ENCODE results near the gene FADS2.

FADS2 gene

GRCh38 chr11:61781585-61781984 lies 46.5 kb upstream of the FADS2 start:
- H3K4me3 ChIP-seq (ENCODE audit: low read depth, low read length) = no peak overlapping the region
- H3K27me3 ChIP-seq (ENCODE audit: insufficient read depth, low read depth, severe bottlenecking) = no peaks in the 10 kb centered on the region
- H3K9me3 ChIP-seq (ENCODE audit: severe bottlenecking) = no peaks in the 10 kb centered on the region
- DNase-seq = no peak
- no peak for TF ChIP-seq CTCF (IDR thresholded peaks at IDR 0.05; ENCODE audit: low read depth, low read length)
- peak overlapping the region; percentile 57 for H3K27ac ChIP-seq
- peaks cover 17% of the 10 kb centered on the region for H3K36me3 ChIP-seq

GRCh38 chr11:61782299-61782698 lies 45.8 kb upstream of the FADS2 start:
- DNase-seq = no peak
- Histone ChIP-seq H3K36me3 (peaks cover 24% of the 10 kb centered on the region), H3K27ac (no peak overlapping the region), H3K9me3 (ENCODE audit: severe bottlenecking) (no peaks in the 10 kb centered on the region), H3K4me3 (ENCODE audit: low read depth, low read length) (no peak overlapping the region), H3K27me3 (ENCODE audit: insufficient read depth, low read depth, severe bottlenecking) (no peaks in the 10 kb centered on the region)
- no peak for TF ChIP-seq CTCF (IDR thresholded peaks at IDR 0.05; ENCODE audit: low read depth, low read length)

GRCh38 chr11:61782841-61783240 lies 45.3 kb upstream of the FADS2 start:
- Histone ChIP-seq H3K9me3 (ENCODE audit: severe bottlenecking) (no peaks in the 10 kb centered on the region), H3K27ac (no peak overlapping the region), H3K4me3 (ENCODE audit: low read depth, low read length) (no peak overlapping the region), H3K36me3 (peaks cover 29% of the 10 kb centered on the region), H3K27me3 (ENCODE audit: insufficient read depth, low read depth, severe bottlenecking) (no peaks in the 10 kb centered on the region)
- TF ChIP-seq CTCF (IDR thresholded peaks at IDR 0.05; ENCODE audit: low read depth, low read length) = no peak
- no peak for DNase-seq

GRCh38 chr11:61783717-61784505 lies 44.2 kb upstream of the FADS2 start:
- Histone ChIP-seq H3K27ac (no peak overlapping the region), H3K36me3 (peaks cover 38% of the 10 kb centered on the region), H3K4me3 (ENCODE audit: low read depth, low read length) (no peak overlapping the region), H3K27me3 (ENCODE audit: insufficient read depth, low read depth, severe bottlenecking) (no peaks in the 10 kb centered on the region), H3K9me3 (ENCODE audit: severe bottlenecking) (no peaks in the 10 kb centered on the region)
- no peak for DNase-seq
- TF ChIP-seq CTCF (IDR thresholded peaks at IDR 0.05; ENCODE audit: low read depth, low read length) = no peak

- Histone ChIP-seq H3K27me3 (ENCODE audit: insufficient read depth, low read depth, severe bottlenecking) (no peaks in the 10 kb centered on the region), H3K9me3 (ENCODE audit: severe bottlenecking) (no peaks in the 10 kb centered on the region), H3K27ac (no peak overlapping the region), H3K36me3 (peaks cover 44% of the 10 kb centered on the region), H3K4me3 (ENCODE audit: low read depth, low read length) (no peak overlapping the region)
- no peak for DNase-seq
- no peak for TF ChIP-seq CTCF (IDR thresholded peaks at IDR 0.05; ENCODE audit: low read depth, low read length)
Observed at GRCh38 chr11:61784506-61784805, 43.6 kb upstream of the FADS2 start.

GRCh38 chr11:61785837-61786402 lies 42.2 kb upstream of the FADS2 start:
- Histone ChIP-seq H3K27ac (no peak overlapping the region), H3K27me3 (ENCODE audit: insufficient read depth, low read depth, severe bottlenecking) (no peaks in the 10 kb centered on the region), H3K9me3 (ENCODE audit: severe bottlenecking) (no peaks in the 10 kb centered on the region), H3K36me3 (peaks cover 52% of the 10 kb centered on the region), H3K4me3 (ENCODE audit: low read depth, low read length) (no peak overlapping the region)
- TF ChIP-seq CTCF (IDR thresholded peaks at IDR 0.05; ENCODE audit: low read depth, low read length) = no peak
- no peak for DNase-seq

All from WERI-Rb-1 (cell line).